Keratinocyte (primary cell): Measurements from ENCODE around the gene GARIN3. TPM values are rescaled to one million over a fixed set of nuclear protein-coding genes. Genes with fewer than 3 reads are reported as not detected.

Experiments
- DNase-seq: peaks from one replicate; pipeline ENCODE4 v3.0.0-alpha.2; 2011; ENCODE audit warnings: low read depth, missing footprints, low spot score
- FAIRE-seq: peaks from 2 replicates; lab custom pipeline; 2011; peaks lifted over from hg19 to GRCh38; lab: Jason Lieb, UNC
- H2AFZ ChIP-seq: 2 replicates; pipeline ENCODE4 v1.6.0; 2012; ENCODE audit warnings: low read length, control low read depth, inconsistent platforms; ENCODE audit not compliant: control insufficient read depth
- H3K27ac ChIP-seq: 2 replicates; pipeline ENCODE4 v1.5.1; 2011; ENCODE audit warnings: low read length; ENCODE audit not compliant: control insufficient read depth, insufficient read depth
- H3K27me3 ChIP-seq: 3 replicates; pipeline ENCODE4 v1.6.0; 2011; ENCODE audit warnings: low read length; ENCODE audit not compliant: control insufficient read depth, insufficient read depth; ENCODE audit errors: extremely low read depth
- H3K36me3 ChIP-seq, 2 experiments: 2 replicates in 1 of 2; 3 replicates in 1 of 2; pipeline ENCODE4 v1.5.1; 2011; ENCODE audit warnings: low read length in 2 of 2, mild to moderate bottlenecking in 1 of 2; ENCODE audit not compliant: control insufficient read depth in 2 of 2, insufficient read depth in 2 of 2; ENCODE audit errors: extremely low read depth in 1 of 2
- H3K4me1 ChIP-seq: 3 replicates; pipeline ENCODE4 v1.5.1; 2011; ENCODE audit warnings: low read length; ENCODE audit not compliant: control insufficient read depth, insufficient read depth; ENCODE audit errors: extremely low read depth
- H3K4me2 ChIP-seq: 3 replicates; pipeline ENCODE4 v1.6.0; 2011; ENCODE audit warnings: low read depth, low read length; ENCODE audit not compliant: control insufficient read depth, insufficient read depth; ENCODE audit errors: extremely low read depth
- H3K4me3 ChIP-seq, 3 experiments: fragments of 200-600 bp in 1 of 3; sonication (generic) in 1 of 3; 2 replicates in 2 of 3; 3 replicates in 1 of 3; pipeline ENCODE4 v1.5.1; 2011 to 2016; ENCODE audit warnings: low read length in 3 of 3, mild to moderate bottlenecking in 3 of 3, control low read depth in 2 of 3, inconsistent platforms in 1 of 3, low read depth in 1 of 3, mixed read lengths in 1 of 3, mixed run types in 1 of 3, moderate library complexity in 1 of 3; ENCODE audit not compliant: control insufficient read depth in 2 of 3, insufficient read depth in 2 of 3; ENCODE audit errors: extremely low read depth in 1 of 3
- H3K79me2 ChIP-seq: 2 replicates; pipeline ENCODE4 v1.6.0; 2012; ENCODE audit warnings: low read length; ENCODE audit not compliant: control insufficient read depth, insufficient read depth
- H3K9ac ChIP-seq: 3 replicates; pipeline ENCODE4 v1.6.0; 2011; ENCODE audit warnings: low read length; ENCODE audit not compliant: control insufficient read depth, insufficient read depth; ENCODE audit errors: extremely low read depth
- H3K9me1 ChIP-seq: 3 replicates; pipeline ENCODE4 v1.6.0; 2011; ENCODE audit warnings: low read length; ENCODE audit not compliant: control insufficient read depth, insufficient read depth; ENCODE audit errors: extremely low read depth
- H3K9me3 ChIP-seq: 2 replicates; pipeline ENCODE4 v1.5.1; 2012; ENCODE audit warnings: low read depth, low read length; ENCODE audit not compliant: control insufficient read depth
- H4K20me1 ChIP-seq: 3 replicates; pipeline ENCODE4 v1.6.0; 2011; ENCODE audit warnings: low read length; ENCODE audit not compliant: control insufficient read depth, insufficient read depth; ENCODE audit errors: extremely low read depth
- EZH2 ChIP-seq: IDR thresholded peaks from one replicate; pipeline ENCODE4 v1.6.1; 2012; ENCODE audit warnings: inconsistent platforms, mild to moderate bottlenecking, low read length, moderate library complexity
- dilution Hi-C: fragments of 300-500 bp; cut with MboI; formaldehyde crosslinking; loops from one replicate; pipeline ENCODE4 v1.7.0; 2020; ENCODE audit warnings: low sequenced_read_pairs; ENCODE audit not compliant: extremely low pct_ligation_motif_present
- polyA plus RNA-seq, 5 experiments: library from polyadenylated mRNA; depleted of rRNA in 3 of 5; stranded (reverse) in 3 of 5; stranded (forward) in 1 of 5; unstranded in 1 of 5; fragments of >200 nt; gene quantifications; 1 replicate in 1 of 5; 2 replicates in 3 of 5; 3 replicates in 1 of 5; pipeline versions ENCODE4 v1.2.1 to v1.2.3, GENCODE V29; 2011 to 2012; ENCODE audit warnings: missing spikeins in 2 of 5, low read depth in 1 of 5, low replicate concordance in 1 of 5
- TF ChIP-seq, protein P1 (sequence below), 3 experiments: IDR thresholded peaks in 1 of 3; conservative IDR thresholded peaks in 1 of 3; optimal IDR thresholded peaks in 1 of 3; 2 replicates in 2 of 3; 3 replicates in 1 of 3; pipeline versions ENCODE3 to v1.5.1; 2011; ENCODE audit warnings: low read length in 3 of 3, mild to moderate bottlenecking in 3 of 3, moderate library complexity in 2 of 3, control low read depth in 1 of 3, inconsistent platforms in 1 of 3; ENCODE audit not compliant: insufficient read depth in 2 of 3; ENCODE audit errors: extremely low read depth in 1 of 3

Gene GARIN3
- polyA plus RNA-seq, 1 donor (not counting 4 experiments of a cell fraction or from before 2014, with no cell fraction given): not detected

DNA sequence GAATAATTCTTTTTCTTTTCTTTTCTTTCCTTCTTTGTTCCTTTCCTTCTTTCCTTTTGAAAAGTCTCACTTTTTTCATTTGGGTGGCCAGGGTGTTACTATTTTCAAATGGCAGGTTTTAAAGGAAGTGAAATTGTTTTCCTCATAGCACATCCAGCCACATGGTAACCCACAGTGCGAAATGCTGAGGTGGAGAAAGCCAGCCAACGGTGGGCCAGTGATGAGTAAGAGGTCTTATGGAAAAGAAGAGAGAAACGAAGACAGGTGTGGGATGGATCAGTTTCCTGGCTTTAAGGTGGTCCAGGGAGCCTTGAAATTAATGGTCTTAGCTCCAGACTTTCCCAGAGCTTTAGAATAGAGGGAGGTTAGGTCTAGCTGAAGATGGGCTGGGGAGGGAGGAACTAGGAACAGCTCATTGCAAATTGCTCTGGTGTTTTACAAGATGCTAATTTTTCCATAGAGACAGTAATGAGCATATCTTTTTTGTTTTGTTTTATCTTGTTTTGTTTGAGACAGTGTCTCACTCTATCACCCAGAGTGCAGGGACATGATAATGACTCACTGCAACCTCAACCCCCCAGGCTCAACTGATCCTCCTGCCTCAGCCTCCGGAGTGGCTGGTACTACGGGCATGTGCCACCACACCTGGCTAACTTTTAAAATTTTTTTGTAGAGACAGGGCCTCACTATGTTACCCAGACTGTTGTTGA is 32.4 kb upstream of the GARIN3 start:
- Histone ChIP-seq H3K9me3 (no peaks in the 10 kb centered on the region), H2AFZ (no peak overlapping the region), H3K4me2 (no peak overlapping the region), H4K20me1 (no peaks in the 10 kb centered on the region), H3K4me1 (no peaks in the 10 kb centered on the region), H3K4me3 (no peak overlapping the region), H3K79me2 (no peaks in the 10 kb centered on the region), H3K9ac (no peak overlapping the region), H3K9me1 (no peaks in the 10 kb centered on the region), H3K27me3 (no peaks in the 10 kb centered on the region), H3K36me3 (no peaks in the 10 kb centered on the region), H3K27ac (no peak overlapping the region)
- dilution Hi-C loops: no loop called here
- no peak for FAIRE-seq
- no peak for DNase-seq
- TF ChIP-seq, protein P1, sequence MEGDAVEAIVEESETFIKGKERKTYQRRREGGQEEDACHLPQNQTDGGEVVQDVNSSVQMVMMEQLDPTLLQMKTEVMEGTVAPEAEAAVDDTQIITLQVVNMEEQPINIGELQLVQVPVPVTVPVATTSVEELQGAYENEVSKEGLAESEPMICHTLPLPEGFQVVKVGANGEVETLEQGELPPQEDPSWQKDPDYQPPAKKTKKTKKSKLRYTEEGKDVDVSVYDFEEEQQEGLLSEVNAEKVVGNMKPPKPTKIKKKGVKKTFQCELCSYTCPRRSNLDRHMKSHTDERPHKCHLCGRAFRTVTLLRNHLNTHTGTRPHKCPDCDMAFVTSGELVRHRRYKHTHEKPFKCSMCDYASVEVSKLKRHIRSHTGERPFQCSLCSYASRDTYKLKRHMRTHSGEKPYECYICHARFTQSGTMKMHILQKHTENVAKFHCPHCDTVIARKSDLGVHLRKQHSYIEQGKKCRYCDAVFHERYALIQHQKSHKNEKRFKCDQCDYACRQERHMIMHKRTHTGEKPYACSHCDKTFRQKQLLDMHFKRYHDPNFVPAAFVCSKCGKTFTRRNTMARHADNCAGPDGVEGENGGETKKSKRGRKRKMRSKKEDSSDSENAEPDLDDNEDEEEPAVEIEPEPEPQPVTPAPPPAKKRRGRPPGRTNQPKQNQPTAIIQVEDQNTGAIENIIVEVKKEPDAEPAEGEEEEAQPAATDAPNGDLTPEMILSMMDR (optimal IDR thresholded peaks at IDR 0.05 in 1 of 3, IDR thresholded peaks at IDR 0.05 in 1 of 3, conservative IDR thresholded peaks at IDR 0.05 in 1 of 3; ENCODE audit: extremely low read depth in 1 of 3, insufficient read depth in 2 of 3, low read length in 3 of 3): no peak
- no peak for TF ChIP-seq EZH2

DNA sequence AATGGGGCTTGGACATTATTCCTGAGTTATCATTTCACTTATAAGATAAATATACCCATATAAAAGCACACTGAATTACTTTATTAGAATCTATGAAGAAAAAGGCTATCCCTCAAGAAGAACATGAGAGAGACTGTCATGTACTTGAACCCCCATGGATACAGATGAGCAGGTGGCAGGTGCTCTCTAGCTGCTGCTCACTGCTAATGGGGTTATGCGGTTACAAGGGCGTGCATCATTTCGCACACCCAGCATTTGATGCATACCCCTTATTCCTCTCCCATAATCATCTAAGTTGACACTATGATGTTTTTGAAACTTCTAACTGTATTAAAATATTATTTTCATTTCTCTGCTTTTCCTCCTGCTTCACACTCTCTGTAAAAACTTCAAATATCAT is 31.0 kb upstream of the GARIN3 start:
- H3K79me2 ChIP-seq: no peaks in the 10 kb centered on the region
- H3K9ac ChIP-seq: no peak overlapping the region
- no peak overlapping the region for H3K27ac ChIP-seq
- H2AFZ ChIP-seq: no peak overlapping the region
- DNase-seq: no peak
- no peaks in the 10 kb centered on the region for H3K9me1 ChIP-seq
- TF ChIP-seq, protein P1 (optimal IDR thresholded peaks at IDR 0.05 in 1 of 3, IDR thresholded peaks at IDR 0.05 in 1 of 3, conservative IDR thresholded peaks at IDR 0.05 in 1 of 3; ENCODE audit: extremely low read depth in 1 of 3, insufficient read depth in 2 of 3, low read length in 3 of 3): no peak
- TF ChIP-seq EZH2: no peak
- no peaks in the 10 kb centered on the region for H3K27me3 ChIP-seq
- no peaks in the 10 kb centered on the region for H3K9me3 ChIP-seq
- no peak overlapping the region for H3K4me3 ChIP-seq
- H4K20me1 ChIP-seq: no peaks in the 10 kb centered on the region
- H3K36me3 ChIP-seq: no peaks in the 10 kb centered on the region
- dilution Hi-C loops: no loop called here
- FAIRE-seq: no peak
- no peaks in the 10 kb centered on the region for H3K4me1 ChIP-seq
- no peak overlapping the region for H3K4me2 ChIP-seq
